GM18861 (cell line): ENCODE results near the gene SLC39A11.
A peak's percentile ranks its signal among the peaks of the same experiment; 100 is the strongest.
"Not testable (repeated sequence)": the region's sequence is repeated elsewhere in the genome, so short reads cannot be mapped to it uniquely, and the experiment has no call there.

Source experiments
- ATAC-seq: cut with Tn5 transposase; IDR thresholded peaks from one replicate; pipeline ENCODE4 v1.9.1; 2021; ENCODE audit not compliant: unreplicated experiment

The SLC39A11 gene

DNA sequence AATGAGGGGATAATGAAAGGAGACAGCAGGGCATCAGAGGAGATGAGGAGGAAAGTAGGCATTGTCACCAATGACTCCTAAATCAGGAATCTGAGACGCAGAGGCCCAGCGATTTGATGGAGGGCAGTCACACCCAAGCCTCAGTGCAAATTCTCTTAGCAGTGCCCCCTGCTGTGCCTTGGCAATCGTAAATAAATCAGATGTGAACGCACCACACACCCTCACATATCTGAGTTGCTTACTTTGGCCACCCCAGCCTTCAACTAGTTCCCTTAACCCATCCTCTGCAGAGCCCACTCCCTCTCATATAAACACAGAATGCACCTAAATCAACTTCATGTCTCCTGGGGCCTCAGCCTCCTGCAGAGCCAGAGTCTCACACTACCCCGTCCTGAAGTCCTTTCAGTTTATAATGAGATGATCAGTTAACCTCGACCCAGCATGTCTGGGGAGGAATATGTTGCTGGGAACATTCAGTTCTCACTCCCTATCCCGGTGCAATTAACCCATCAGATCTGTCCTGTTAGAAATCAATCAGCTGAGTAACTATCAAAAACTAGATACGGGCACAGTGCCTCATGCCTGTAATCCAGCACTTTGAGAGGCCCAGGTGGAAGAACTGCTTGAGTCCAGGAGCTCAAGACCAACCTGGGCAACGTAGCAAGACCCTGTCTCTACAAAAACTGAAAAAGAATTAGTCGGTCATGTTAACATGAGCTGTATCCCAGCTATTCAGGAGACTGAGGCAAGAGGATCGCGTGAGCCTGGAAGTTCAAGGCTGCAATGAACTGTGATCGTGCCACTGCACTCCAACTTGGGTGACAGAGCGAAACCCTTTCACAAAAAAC, 78.4 kb downstream of the SLC39A11 start:
- no peak for ATAC-seq

DNA sequence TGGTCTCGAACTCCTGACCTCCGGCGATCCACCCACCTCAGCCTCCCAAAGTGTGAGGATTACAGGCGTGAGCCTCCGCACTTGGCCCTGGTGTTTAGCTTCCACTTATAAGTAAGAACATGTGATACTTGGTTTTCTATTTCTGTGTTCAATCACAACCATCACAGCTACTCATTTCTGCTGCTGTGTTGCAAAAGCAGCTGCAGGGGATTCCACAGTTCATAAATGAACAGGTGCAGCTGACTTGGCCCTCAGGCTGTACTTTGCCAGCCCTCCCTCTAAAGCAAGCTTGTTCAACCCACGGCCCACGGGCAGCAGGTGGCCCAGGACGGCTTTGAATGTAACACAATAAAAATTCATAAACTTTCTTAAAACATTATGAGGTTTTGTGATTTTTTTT, 79.2 kb downstream of the SLC39A11 start:
- ATAC-seq: peak; percentile 69

GRCh38 chr17:73011016-73011486, 81.4 kb downstream of the SLC39A11 start:
- ATAC-seq: no peak

DNA sequence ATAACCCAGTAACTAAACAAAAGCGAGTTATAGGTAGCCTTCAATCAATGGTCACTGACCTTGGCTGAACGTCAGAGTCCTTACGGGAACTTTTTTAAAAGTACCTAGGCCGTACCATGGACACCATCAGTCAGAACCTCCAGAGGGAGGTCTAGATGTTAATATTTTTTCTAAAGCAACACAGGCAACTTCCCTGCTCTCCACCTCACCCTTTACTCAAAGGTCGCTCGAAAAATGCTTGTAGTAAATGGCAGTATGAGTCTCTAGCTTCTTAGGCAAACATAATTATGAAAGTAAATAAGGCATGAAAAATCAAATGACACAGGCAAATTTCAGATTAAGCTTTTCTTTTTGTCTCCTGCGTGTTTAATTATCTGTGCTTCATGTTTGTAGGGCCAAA, 82.1 kb downstream of the SLC39A11 start:
- ATAC-seq: no peak

DNA sequence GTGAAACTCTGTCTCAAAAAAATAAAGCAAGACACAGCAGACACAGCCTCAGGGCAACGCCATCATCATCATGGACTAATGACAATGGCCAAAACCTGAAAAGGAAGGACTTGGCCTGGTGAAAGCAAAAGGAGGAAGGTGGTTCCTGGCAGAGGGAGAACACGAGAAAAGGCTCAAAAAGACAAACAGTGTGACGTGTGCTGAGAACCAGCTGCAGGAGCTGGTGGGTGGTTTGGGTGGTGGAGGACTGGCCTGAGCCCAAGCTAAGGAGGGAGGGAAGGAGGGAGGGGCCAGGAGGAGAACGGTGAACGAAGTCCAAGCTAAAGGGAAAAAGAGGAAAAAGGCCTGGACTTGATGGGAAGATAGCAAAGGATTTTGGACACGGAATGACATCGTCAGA, 85.1 kb downstream of the SLC39A11 start:
- ATAC-seq: no peak

DNA sequence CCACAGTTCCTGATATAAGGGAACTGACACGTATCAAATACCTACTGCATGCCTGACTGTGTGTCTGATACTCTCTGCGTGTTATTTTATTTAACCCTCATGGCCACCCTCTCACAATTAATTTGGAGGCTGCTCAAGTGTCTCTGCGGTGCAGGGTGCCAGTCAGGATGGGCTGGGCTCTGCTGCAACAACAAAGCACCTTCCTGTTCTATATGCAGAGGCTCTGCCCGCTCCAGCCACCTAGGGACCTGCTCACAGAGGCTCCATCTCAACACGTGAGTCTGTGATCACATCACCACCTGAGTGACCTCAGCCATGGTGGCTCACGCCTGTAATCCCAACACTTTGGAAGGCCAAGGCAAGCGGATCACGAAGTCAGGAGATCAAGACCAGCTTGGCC, 87.1 kb downstream of the SLC39A11 start:
- ATAC-seq: no peak

DNA sequence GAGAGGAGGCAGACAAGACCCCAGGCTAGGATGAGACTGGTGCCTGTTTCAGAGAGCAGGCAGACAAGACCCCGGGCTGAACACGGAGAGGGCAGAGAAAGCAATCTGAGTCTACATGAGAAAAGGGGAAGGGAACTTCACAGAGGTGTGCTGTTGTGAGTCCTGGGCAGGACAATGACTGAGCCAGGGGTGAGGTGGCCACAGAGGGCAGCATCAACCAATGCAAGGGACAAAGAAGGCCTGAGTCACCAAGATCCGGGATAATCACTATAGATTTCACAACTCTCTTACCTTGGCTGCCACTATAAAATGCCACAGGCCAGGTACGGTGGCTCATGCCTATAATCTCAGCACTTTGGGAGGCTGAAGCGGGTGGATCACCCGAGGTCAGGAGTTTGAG, 89.0 kb downstream of the SLC39A11 start:
- no peak for ATAC-seq

DNA sequence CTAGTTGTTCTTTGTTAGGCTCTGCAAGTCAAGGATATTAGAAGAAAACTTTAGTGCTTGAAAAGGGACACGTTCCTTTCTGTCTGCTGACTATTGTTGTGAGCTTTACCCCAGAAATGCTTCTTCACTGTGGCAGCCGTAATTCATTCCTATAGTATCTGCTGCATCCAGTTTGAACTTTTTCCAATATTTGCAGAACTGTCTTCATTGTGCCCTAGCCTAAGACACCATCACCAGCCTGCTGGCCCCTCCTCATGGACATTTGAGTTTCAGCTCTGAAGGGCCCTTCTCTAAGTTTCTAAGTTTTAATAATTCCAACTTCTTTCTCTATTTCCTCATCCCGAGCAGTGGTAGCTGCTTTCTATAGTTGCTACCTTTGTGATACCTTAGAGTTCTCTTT, 91.7 kb downstream of the SLC39A11 start:
- no peak for ATAC-seq

DNA sequence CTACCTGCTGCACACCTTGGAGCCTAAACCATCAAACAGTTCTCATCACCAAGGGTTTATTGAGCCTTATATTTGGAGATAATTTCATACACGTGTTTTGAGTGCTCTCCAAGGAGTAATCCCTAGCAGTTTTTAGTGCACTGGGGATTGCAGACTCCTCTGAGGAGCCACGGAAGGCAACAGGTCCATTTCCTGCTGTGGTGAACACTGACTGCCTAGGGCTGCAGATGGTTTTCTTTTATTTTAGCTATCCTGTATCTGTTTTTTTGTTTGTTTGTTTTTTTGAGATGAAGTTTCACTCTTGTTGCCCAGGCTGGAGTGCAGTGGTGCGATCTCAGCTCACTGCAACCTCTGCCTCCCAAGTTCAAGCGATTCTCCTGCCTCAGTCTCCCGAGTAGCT, 93.0 kb downstream of the SLC39A11 start:
- ATAC-seq: not testable (repeated sequence)

- ATAC-seq: no peak
These were observed 94.1 kb downstream of the SLC39A11 start for GRCh38 chr17:72998343-72998742.

DNA sequence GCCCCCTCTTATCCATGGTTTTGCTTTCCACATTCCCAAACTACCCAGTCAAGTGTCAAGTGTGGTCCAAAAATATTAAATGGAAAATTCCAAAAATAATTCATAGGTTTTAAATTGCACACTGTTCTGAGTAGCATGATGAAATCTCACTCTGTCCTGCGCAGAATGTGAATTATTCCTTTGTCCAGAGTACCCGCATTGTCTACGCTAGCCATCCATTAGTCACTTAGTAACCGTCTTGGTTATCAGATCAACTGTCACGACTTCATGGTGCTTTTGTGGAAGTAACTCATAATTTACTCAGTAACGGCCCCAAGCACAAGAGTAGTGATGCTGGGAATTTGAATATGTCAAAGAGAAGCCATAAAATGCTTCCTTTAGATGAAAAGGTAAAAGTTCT, 94.9 kb downstream of the SLC39A11 start:
- ATAC-seq: no peak

DNA sequence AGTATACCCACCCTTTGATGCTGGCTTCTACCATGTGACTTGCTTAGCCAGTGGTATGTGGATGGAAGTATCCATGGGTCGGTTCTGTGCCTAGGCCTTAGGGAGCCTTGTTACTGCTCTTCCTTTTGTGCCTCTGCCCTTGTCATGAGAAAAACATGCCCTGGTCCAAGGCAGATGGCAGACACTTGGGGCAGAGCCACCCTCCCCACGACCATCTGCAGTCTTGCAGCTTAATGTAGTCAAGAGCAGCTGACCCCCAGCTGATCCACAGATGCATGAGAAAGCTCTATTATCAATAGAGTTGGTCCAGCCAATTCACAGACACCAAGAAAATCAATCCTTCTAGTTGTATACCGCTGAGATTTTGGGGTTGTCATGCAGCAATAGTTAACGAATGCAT, 95.7 kb downstream of the SLC39A11 start:
- no peak for ATAC-seq

DNA sequence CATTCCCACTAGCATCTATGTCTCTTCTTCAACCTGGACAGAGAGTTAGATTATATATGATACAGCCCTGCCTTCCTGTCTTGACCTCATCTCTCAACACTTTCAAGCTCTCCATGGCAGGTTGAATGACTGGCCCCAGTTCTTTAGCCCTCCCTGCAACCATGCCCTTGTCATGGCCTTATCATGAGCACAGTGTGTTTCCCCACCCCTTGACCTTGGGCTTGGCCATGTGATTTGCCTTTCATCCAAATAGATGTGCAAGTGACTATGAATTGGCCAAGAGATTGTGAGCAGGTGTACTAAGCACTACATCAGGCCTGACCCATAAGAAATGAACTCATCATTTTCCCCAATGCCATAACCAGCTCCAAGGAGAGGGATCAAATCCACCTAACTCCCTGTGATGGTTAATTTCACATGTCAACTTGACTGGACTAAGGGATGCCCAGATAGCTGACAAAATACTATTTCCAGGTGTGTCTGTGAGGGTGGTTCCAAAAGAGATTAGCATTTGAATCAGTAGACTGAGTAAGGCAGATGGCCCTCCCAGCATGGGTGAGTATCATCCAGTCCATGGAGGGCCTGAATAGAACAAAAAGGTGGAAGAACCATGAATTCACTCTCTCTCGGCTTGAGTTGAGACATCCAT, 97.4 kb downstream of the SLC39A11 start:
- no peak for ATAC-seq

GRCh38 chr17:72992783-72993467, 99.6 kb downstream of the SLC39A11 start:
- ATAC-seq: not testable (repeated sequence)

GRCh38 chr17:72991651-72992050, 100.8 kb downstream of the SLC39A11 start:
- ATAC-seq: no peak

DNA sequence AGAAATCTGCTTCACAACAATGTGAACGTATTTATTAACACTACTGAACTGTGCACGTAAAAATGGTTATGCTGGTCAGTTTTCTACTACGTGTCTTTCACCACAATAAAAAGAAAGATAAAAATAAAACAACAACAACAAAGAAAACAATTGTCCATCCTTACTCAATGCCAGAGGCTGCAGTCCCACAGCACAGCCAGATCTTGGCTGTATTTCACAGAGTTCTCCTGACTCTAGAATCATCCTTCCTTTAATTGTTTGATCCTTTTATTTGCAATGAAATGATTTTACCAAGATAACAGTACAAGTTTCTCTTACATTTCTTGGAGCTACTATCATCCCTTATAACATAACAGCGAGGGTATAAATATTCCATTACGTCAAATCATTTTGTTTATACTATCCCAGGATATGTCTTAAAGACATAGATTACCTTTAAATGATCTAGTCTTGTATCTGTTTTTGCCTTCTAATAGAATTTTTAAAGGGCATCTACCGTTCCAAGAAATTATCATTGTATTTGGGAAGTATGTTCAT, 103.3 kb downstream of the SLC39A11 start:
- ATAC-seq: no peak

GRCh38 chr17:72988451-72988850, 104.0 kb downstream of the SLC39A11 start:
- no peak for ATAC-seq

DNA sequence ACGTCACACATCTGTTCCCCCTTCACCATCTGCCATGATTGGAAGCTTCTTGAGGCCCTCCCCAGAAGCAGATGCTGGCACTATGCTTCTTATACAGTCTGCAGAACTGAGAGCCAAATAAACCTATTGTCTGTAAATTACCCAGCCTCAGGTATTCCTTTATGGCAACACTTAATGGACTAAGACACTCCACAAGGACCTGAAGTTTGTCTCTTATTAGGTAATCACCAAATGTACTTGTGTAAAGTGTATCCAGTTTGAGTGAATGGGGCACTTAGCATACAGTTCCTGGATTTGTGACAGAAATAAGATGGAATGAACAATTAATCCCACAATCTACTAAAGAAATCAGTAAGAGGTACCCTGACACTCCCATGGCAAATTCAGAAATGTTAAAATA, 105.3 kb downstream of the SLC39A11 start:
- ATAC-seq: no peak

- peak; percentile 53 for ATAC-seq
These were observed 106.4 kb downstream of the SLC39A11 start for GRCh38 chr17:72985882-72986720.

DNA sequence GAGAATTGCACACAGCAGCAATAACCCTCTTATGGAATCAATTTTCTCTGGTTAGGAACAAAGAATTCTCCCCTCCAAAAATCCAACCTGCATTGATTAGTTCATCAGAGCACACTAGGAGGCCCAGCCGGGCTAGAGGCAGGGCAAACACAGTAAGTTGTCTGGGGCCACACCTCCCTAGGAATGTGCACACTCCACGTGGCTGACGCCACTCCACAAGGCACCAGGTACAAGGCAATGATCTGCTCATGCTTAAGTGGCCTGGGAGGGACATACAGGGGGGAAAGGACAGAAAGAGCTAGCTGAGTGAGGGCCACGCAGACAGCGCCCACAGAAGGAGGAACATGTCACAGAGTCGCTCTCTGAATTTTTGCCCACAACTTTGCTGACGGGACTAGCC, 107.6 kb downstream of the SLC39A11 start:
- ATAC-seq: no peak
